ENCODE data around the gene INPP4B. TPM values are rescaled to one million over a fixed set of nuclear protein-coding genes. Genes with fewer than 3 reads are reported as not detected.

The INPP4B gene
- total RNA-seq, 1 experiment from 2014 or later: 14.3 TPM

DNA sequence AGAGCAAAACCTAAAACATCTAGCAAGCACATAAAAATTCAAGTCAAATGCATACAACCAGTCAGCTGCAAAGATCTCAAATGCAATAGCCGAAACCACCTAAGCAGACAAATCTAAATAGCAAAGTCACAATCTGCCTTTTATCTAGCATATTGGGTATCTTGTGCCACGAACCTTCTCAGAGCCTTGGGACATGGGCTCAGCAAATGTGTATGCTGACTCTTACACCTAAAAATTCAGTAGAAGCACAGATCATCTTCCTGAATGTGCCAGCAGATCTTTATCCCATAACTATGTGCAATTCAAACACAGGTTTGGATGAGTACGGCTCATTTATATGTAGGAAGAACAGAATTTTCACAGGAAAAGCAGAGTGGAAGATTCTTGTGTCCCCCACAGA lies 492.1 kb downstream of the INPP4B start (continued):
- TF ChIP-seq EZH2 (IDR thresholded peaks at IDR 0.05): no peak
- TF ChIP-seq ATF3 (IDR thresholded peaks at IDR 0.05): no peak
- no peak for TF ChIP-seq EGR1 (IDR thresholded peaks at IDR 0.05; ENCODE audit: low read depth)
- no peak for TF ChIP-seq SP1 (IDR thresholded peaks at IDR 0.05; ENCODE audit: low read depth)
- TF ChIP-seq ZFX (IDR thresholded peaks at IDR 0.05): no peak
- TF ChIP-seq ELF1 (IDR thresholded peaks at IDR 0.05; ENCODE audit: borderline replicate concordance, low read depth): no peak
- no peak for TF ChIP-seq FOSL1 (IDR thresholded peaks at IDR 0.05; ENCODE audit: low read depth)
- no peak for TF ChIP-seq POLR2A (IDR thresholded peaks at IDR 0.05; ENCODE audit: borderline replicate concordance, extremely low read depth, insufficient read depth, insufficient read length)

DNA sequence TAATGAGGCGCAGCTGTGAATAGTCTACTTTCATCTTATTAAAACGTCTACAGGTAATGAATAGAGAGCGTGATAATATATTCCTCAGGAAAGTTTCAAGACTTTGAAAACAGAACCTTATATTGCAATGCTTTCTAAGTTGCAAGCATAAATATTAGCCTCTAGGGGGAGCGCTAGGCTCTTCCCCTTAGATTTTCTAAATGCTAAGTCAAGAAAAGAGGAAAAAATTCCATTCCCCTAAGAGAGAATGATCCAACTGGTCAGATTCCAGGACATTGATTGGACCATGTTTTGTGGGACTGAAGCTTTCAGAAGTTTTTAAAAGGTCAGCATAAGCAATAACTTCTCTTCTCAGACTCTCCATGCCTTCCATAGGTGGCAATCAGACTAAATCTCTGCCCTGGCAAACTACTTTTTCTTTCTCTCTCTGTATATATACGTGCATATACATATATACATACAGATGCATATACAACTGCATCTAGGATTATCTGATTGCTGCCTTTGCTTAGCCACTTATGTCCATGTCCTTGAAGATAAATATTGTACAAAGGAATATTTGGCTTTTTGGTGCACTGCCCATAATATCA lies 492.9 kb downstream of the INPP4B start:
- Histone ChIP-seq H3K4me3 (replicated peaks in 1 of 2; ENCODE audit: low read depth in 1 of 2, low read length in 2 of 2) (no peak overlapping the region), H3K9me2 (ENCODE audit: insufficient read depth) (no peaks in the 10 kb centered on the region), H3K27ac (ENCODE audit: low read depth, low read length) (peak overlapping the region; percentile 21; the same call in 1 of the 2 replicates), H3K79me2 (ENCODE audit: insufficient read depth, low read length) (no peaks in the 10 kb centered on the region), H3K27me3 (ENCODE audit: insufficient read depth, low read length) (no peaks in the 10 kb centered on the region), H3K36me3 (ENCODE audit: control insufficient read depth in 1 of 2, insufficient read depth in 2 of 2, low read length in 2 of 2) (no peaks in the 10 kb centered on the region), H2AFZ (ENCODE audit: low read depth, low read length, poor library complexity, severe bottlenecking) (no peak overlapping the region), H3K4me1 (ENCODE audit: control insufficient read depth in 1 of 2, insufficient read depth in 2 of 2, low read length in 2 of 2) (peaks cover 31 to 35% of the 10 kb centered on the region in 2 experiments), H3K9ac (ENCODE audit: low read length) (no peak overlapping the region), H3K4me2 (ENCODE audit: low read length) (peak overlapping the region; percentile 15; the same call in 1 of the 2 replicates), H4K20me1 (ENCODE audit: insufficient read depth) (no peaks in the 10 kb centered on the region), H3K9me3 (ENCODE audit: control insufficient read depth in 1 of 2, insufficient read depth in 1 of 2, low read depth in 1 of 2, low read length in 2 of 2) (no peaks in the 10 kb centered on the region)
- CTCF ChIA-PET: interaction anchor here (1.9 kb wide), 1 partner anchor 367 kb away, joined by 6 read pairs; no protein-coding TSS in a partner anchor
- no peak for TF ChIP-seq CEBPB (IDR thresholded peaks at IDR 0.05; ENCODE audit: low read depth)
- TF ChIP-seq CBX3 (IDR thresholded peaks at IDR 0.05; ENCODE audit: low read depth): 0 out of 2 replicates have a peak, but pooled peaks have one; percentile 27
- no peak for TF ChIP-seq YY1 (IDR thresholded peaks at IDR 0.05; ENCODE audit: extremely low read depth, insufficient replicate concordance, low read depth, low read length)
- TF ChIP-seq SP1 (IDR thresholded peaks at IDR 0.05; ENCODE audit: low read depth): peak; percentile 11; the same call in 1 of the 2 replicates
- TF ChIP-seq, protein P1, sequence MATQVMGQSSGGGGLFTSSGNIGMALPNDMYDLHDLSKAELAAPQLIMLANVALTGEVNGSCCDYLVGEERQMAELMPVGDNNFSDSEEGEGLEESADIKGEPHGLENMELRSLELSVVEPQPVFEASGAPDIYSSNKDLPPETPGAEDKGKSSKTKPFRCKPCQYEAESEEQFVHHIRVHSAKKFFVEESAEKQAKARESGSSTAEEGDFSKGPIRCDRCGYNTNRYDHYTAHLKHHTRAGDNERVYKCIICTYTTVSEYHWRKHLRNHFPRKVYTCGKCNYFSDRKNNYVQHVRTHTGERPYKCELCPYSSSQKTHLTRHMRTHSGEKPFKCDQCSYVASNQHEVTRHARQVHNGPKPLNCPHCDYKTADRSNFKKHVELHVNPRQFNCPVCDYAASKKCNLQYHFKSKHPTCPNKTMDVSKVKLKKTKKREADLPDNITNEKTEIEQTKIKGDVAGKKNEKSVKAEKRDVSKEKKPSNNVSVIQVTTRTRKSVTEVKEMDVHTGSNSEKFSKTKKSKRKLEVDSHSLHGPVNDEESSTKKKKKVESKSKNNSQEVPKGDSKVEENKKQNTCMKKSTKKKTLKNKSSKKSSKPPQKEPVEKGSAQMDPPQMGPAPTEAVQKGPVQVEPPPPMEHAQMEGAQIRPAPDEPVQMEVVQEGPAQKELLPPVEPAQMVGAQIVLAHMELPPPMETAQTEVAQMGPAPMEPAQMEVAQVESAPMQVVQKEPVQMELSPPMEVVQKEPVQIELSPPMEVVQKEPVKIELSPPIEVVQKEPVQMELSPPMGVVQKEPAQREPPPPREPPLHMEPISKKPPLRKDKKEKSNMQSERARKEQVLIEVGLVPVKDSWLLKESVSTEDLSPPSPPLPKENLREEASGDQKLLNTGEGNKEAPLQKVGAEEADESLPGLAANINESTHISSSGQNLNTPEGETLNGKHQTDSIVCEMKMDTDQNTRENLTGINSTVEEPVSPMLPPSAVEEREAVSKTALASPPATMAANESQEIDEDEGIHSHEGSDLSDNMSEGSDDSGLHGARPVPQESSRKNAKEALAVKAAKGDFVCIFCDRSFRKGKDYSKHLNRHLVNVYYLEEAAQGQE (IDR thresholded peaks at IDR 0.05; ENCODE audit: low read depth): no peak
- peak; percentile 87 for TF ChIP-seq RAD21 (IDR thresholded peaks at IDR 0.05; ENCODE audit: low read depth)
- TF ChIP-seq, protein P2, sequence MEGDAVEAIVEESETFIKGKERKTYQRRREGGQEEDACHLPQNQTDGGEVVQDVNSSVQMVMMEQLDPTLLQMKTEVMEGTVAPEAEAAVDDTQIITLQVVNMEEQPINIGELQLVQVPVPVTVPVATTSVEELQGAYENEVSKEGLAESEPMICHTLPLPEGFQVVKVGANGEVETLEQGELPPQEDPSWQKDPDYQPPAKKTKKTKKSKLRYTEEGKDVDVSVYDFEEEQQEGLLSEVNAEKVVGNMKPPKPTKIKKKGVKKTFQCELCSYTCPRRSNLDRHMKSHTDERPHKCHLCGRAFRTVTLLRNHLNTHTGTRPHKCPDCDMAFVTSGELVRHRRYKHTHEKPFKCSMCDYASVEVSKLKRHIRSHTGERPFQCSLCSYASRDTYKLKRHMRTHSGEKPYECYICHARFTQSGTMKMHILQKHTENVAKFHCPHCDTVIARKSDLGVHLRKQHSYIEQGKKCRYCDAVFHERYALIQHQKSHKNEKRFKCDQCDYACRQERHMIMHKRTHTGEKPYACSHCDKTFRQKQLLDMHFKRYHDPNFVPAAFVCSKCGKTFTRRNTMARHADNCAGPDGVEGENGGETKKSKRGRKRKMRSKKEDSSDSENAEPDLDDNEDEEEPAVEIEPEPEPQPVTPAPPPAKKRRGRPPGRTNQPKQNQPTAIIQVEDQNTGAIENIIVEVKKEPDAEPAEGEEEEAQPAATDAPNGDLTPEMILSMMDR (IDR thresholded peaks at IDR 0.05 in 2 of 3, conservative IDR thresholded peaks at IDR 0.05 in 1 of 3; ENCODE audit: borderline replicate concordance in 1 of 3, insufficient read depth in 1 of 3, low read depth in 2 of 3, low read length in 2 of 3): peak; percentile 67 to 93 (median 77)
- TF ChIP-seq JUND (IDR thresholded peaks at IDR 0.05): no peak
- no peak for TF ChIP-seq ATF3 (IDR thresholded peaks at IDR 0.05)
- TF ChIP-seq POLR2AphosphoS5 (IDR thresholded peaks at IDR 0.05; ENCODE audit: low read depth, low read length): no peak
- peak; percentile 69 for DNase-seq (ENCODE audit: low read depth, low spot score)
- BruUV-seq (replicated peaks): no TSS peak
- peak; percentile 70 for ATAC-seq
- RAD21 ChIA-PET (ENCODE audit: low non-redundant PET in 1 of 2, low total read pairs in 2 of 2, uncharacterized antibody in 2 of 2, unreplicated experiment in 2 of 2): no interaction called here
- POLR2A ChIA-PET: no interaction called here
- intact Hi-C loops (cut with micrococcal nuclease): loop anchor here (1.0 to 5.0 kb wide), 5 partner anchors 52 to 494 kb away; partner anchors contain the start of gene INPP4B
